K562 (cell line): ENCODE data around the gene TMEM179. TPM values are rescaled to one million over a fixed set of nuclear protein-coding genes. Genes with fewer than 3 reads are reported as not detected.
A peak's percentile ranks its signal among the peaks of the same experiment; 100 is the strongest.

Experiments used
- ATAC-seq: fragments of 200-7000 bp; cut with Tn5 transposase; 3 replicates; pipeline ENCODE4 v1.9.1; 2020; ENCODE audit warnings: moderate library complexity
- BruUV-seq: library from RNA; stranded (reverse); fragments of 400-500 nt; replicated peaks from 2 replicates; lab custom pipeline; 2021; lab: Mats Ljungman, UMichigan
- CTCF ChIA-PET: fragments of 300-600 bp; formaldehyde crosslinking; extraction: SDS; loops from one replicate; lab custom pipeline; 2021; ENCODE audit warnings: low intra/inter-chr PET ratio; lab: Yijun Ruan, JAX
- POLR2A ChIA-PET: fragments of 300-600, 350-650 bp; sonication (Branson Sonifier 250); formaldehyde crosslinking; extraction: SDS; loops from one replicate; lab custom pipeline; 2021; ENCODE audit warnings: antibody characterized with exemption, inconsistent platforms; lab: Yijun Ruan, JAX
- DNase-seq, 4 experiments: peaks; one replicate each; pipeline versions ENCODE4 v3.0.0 to v3.0.0-alpha.2; 2011 to 2018; ENCODE audit warnings: low spot score in 3 of 4, mixed read lengths in 3 of 4; ENCODE audit errors: extremely low read depth in 1 of 4
- FAIRE-seq: peaks from 2 replicates; lab custom pipeline; 2011; peaks lifted over from hg19 to GRCh38; lab: Jason Lieb, UNC
- H2AFZ ChIP-seq: 2 replicates; pipeline ENCODE4 v1.6.0; 2011; ENCODE audit warnings: low read depth, low read length, control low read depth, inconsistent platforms
- H3K27ac ChIP-seq: fragments of 200-600 bp; 3 replicates; pipeline ENCODE4 v1.8.0; 2011; ENCODE audit warnings: low read depth, mild to moderate bottlenecking, control low read depth, inconsistent platforms, low read length, moderate library complexity, mixed read lengths; ENCODE audit errors: extremely low read depth
- H3K27me3 ChIP-seq, 2 experiments: fragments of 300-600 bp in 1 of 2; 2 replicates in 1 of 2; 3 replicates in 1 of 2; pipeline versions ENCODE4 v1.6.0 to v1.8.0; 2011; ENCODE audit warnings: inconsistent platforms in 2 of 2, low read length in 2 of 2, mild to moderate bottlenecking in 1 of 2, mixed read lengths in 1 of 2, moderate library complexity in 1 of 2; ENCODE audit not compliant: control insufficient read depth in 2 of 2, insufficient read depth in 2 of 2
- H3K36me3 ChIP-seq: fragments of 300-600 bp; 3 replicates; pipeline ENCODE4 v1.8.0; 2011; ENCODE audit warnings: mild to moderate bottlenecking, low read length, inconsistent platforms; ENCODE audit not compliant: control insufficient read depth, insufficient read depth
- H3K4me1 ChIP-seq, 2 experiments: fragments of 200-600 bp in 1 of 2; replicated peaks in 1 of 2; 2 replicates in 1 of 2; 3 replicates in 1 of 2; pipeline versions ENCODE4 v1.5.1 to v1.8.0; 2011; ENCODE audit warnings: inconsistent platforms in 2 of 2, low read length in 2 of 2, mild to moderate bottlenecking in 1 of 2, mixed read lengths in 1 of 2, moderate library complexity in 1 of 2; ENCODE audit not compliant: control insufficient read depth in 2 of 2, insufficient read depth in 2 of 2
- H3K4me2 ChIP-seq: 2 replicates; pipeline ENCODE4 v1.6.1; 2011; ENCODE audit warnings: low read length, control low read depth, inconsistent platforms, mixed read lengths; ENCODE audit not compliant: insufficient read depth
- H3K4me3 ChIP-seq: fragments of 200-600 bp; sonication (generic), shearing (Covaris generic); 2 replicates; pipeline ENCODE4 v1.5.1; 2016; ENCODE audit warnings: control low read depth, inconsistent platforms
- H3K79me2 ChIP-seq: fragments of 200-600 bp; 3 replicates; pipeline ENCODE4 v1.8.0; 2011; ENCODE audit warnings: low read length, inconsistent platforms; ENCODE audit not compliant: control insufficient read depth, insufficient read depth
- H3K9ac ChIP-seq, 2 experiments: 2 replicates each; pipeline versions ENCODE4 v1.6.0 to v1.6.1; 2011; ENCODE audit warnings: low read depth in 2 of 2, low read length in 2 of 2, control low read depth in 1 of 2, inconsistent platforms in 1 of 2, mild to moderate bottlenecking in 1 of 2, mixed read lengths in 1 of 2; ENCODE audit not compliant: insufficient read depth in 1 of 2
- H3K9me1 ChIP-seq: one replicate; pipeline ENCODE4 v1.6.0; 2011; ENCODE audit warnings: inconsistent platforms, mild to moderate bottlenecking, low read length, moderate library complexity; ENCODE audit not compliant: control insufficient read depth, insufficient read depth
- H3K9me3 ChIP-seq: replicated peaks from 2 replicates; pipeline ENCODE4 v1.5.1; 2011; ENCODE audit warnings: low read depth, low read length, inconsistent platforms; ENCODE audit not compliant: control insufficient read depth, insufficient read depth
- H4K20me1 ChIP-seq: replicated peaks from 2 replicates; pipeline ENCODE4 v1.6.1; 2011; ENCODE audit warnings: low read length, inconsistent platforms, mixed read lengths; ENCODE audit not compliant: control insufficient read depth, insufficient read depth
- BRD9 ChIP-seq: fragments of 450-650 bp; IDR thresholded peaks from 2 replicates; pipeline ENCODE4 v1.6.1; 2018; ENCODE audit warnings: low read depth; ENCODE audit not compliant: partially characterized antibody
- E2F8 ChIP-seq: fragments of 450-650 bp; IDR thresholded peaks from 2 replicates; pipeline ENCODE4 v1.7.1; 2018; ENCODE audit warnings: mild to moderate bottlenecking, low read depth; ENCODE audit not compliant: partially characterized antibody
- EWSR1 ChIP-seq: fragments of 450-650 bp; IDR thresholded peaks from 2 replicates; pipeline ENCODE4 v1.6.1; 2018; ENCODE audit warnings: borderline replicate concordance, mild to moderate bottlenecking, low read depth, moderate library complexity; ENCODE audit not compliant: partially characterized antibody
- PHB ChIP-seq: fragments of 250-450 bp; sonication (Bioruptor Pico); IDR thresholded peaks from 2 replicates; pipeline ENCODE4 v1.5.0; 2021
- POLR2AphosphoS5 ChIP-seq: IDR thresholded peaks from 2 replicates; pipeline ENCODE4 v1.6.1; 2011; ENCODE audit warnings: mild to moderate bottlenecking, low read depth, low read length, moderate library complexity; ENCODE audit not compliant: control insufficient read depth, insufficient read depth
- RNF219 ChIP-seq: fragments of 250-450 bp; sonication (Bioruptor Pico); IDR thresholded peaks from 2 replicates; pipeline ENCODE4 v1.5.0; 2022; ENCODE audit warnings: mild to moderate bottlenecking
- TCF3 ChIP-seq: sonication (generic); formaldehyde crosslinking; IDR thresholded peaks from 2 replicates; pipeline ENCODE4 v1.4.0; 2020; ENCODE audit warnings: mild to moderate bottlenecking, missing genetic modification reagents
- VEZF1 ChIP-seq: fragments of 200-800 bp; sonication (Bioruptor generic); IDR thresholded peaks from 2 replicates; pipeline ENCODE4 v1.6.1; 2017; ENCODE audit warnings: missing genetic modification characterization, missing compliant biosample characterization
- ZFX ChIP-seq: sonication (generic); formaldehyde crosslinking; IDR thresholded peaks from 2 replicates; pipeline ENCODE4 v1.8.0; 2022; ENCODE audit warnings: mild to moderate bottlenecking, missing genetic modification reagents, moderate library complexity
- ZNF311 ChIP-seq: fragments of 250-450 bp; sonication (Bioruptor Pico); IDR thresholded peaks from 2 replicates; pipeline ENCODE4 v1.4.0; 2020; ENCODE audit warnings: mild to moderate bottlenecking, moderate library complexity
- WGBS: fragments of 100-300 bp; shearing (Covaris generic); methylation state at CpG from one replicate; pipeline ENCODE4 v1.1.6; 2016; ENCODE audit warnings: low coverage, mixed read lengths; ENCODE audit not compliant: insufficient coverage; ENCODE audit errors: missing lambda C conversion rate; 5-methylcytosine and 5-hydroxymethylcytosine counted together
- in situ Hi-C: fragments of 300-500 bp; cut with MboI; formaldehyde crosslinking; loops from 4 replicates; pipeline ENCODE4 v1.15.0; 2018; ENCODE audit warnings: inconsistent platforms, mixed read lengths
- intact Hi-C: fragments of 100-400 bp; cut with micrococcal nuclease; formaldehyde crosslinking; loops from 2 replicates; pipeline ENCODE4 v1.14.2; 2022
- polyA plus RNA-seq, 8 experiments: library from polyadenylated mRNA; depleted of rRNA in 4 of 8; stranded (reverse) in 5 of 8; unstranded in 3 of 8; fragments of >200 nt; fragmentation: Nextera tagmentation in 2 of 8; fragmentation: Illumina TruSeq in 1 of 8; extraction: Ambion mirVana in 2 of 8; extraction: Trizol in 1 of 8; gene quantifications; 2 replicates each; pipeline versions ENCODE4 v1.2.1 to v1.2.3, GENCODE V29; 2011 to 2014; ENCODE audit warnings: inconsistent platforms in 1 of 8, missing spikeins in 1 of 8
- total RNA-seq, 7 experiments: library from RNA; depleted of rRNA in 6 of 7; stranded (reverse); fragments of >200 nt in 6 of 7; fragmentation: Illumina TruSeq in 2 of 7; extraction: Trizol in 2 of 7; gene quantifications; 2 replicates each; pipeline versions ENCODE4 v1.2.1 to v1.2.3, GENCODE V29; 2011 to 2021; ENCODE audit warnings: low replicate concordance in 1 of 7
- TF ChIP-seq, protein P1 (sequence below): sonication (generic); formaldehyde crosslinking; IDR thresholded peaks from 2 replicates; pipeline ENCODE4 v1.8.0; 2022; ENCODE audit warnings: mild to moderate bottlenecking, low read depth, missing genetic modification reagents

TMEM179 gene
- total and polyA plus RNA-seq, 9 of the 15 experiments (the other 6 are each of a cell fraction or from before 2014, with no cell fraction given) = not detected

DNA sequence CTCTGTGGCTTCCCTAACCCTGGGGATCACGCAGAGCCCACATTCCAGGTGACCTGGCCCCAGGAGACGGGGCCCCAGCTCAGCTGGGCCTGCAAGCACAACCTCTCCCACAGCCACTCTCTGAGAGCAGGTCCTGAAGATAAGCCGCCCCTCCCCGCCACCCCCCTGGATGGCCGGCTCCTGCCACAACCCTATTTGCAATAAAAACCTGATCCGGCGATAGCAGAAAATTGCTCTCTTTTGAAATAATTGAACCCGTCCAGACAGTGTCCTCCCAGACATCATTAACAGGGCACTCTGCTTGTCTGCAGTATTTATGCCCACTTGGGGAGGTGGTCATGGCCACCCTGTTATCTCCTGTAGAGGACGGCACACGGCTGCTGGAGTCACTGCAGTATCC is 20.0 kb downstream of the TMEM179 start:
- in situ Hi-C loops = no loop called here
- BruUV-seq = no TSS peak
- H3K4me3 ChIP-seq = no peak overlapping the region
- no peak overlapping the region for H3K4me2 ChIP-seq
- intact Hi-C loops = no loop called here
- no peak overlapping the region for H2AFZ ChIP-seq
- H3K79me2 ChIP-seq = no peaks in the 10 kb centered on the region
- ATAC-seq = no peak
- H3K27ac ChIP-seq = no peak overlapping the region
- peaks cover 7 to 32% of the 10 kb centered on the region in 2 experiments; a peak in 3 of 5 replicates for H3K27me3 ChIP-seq
- DNase-seq = no peak
- H3K9me3 ChIP-seq = no peaks in the 10 kb centered on the region
- peaks cover 15 to 65% of the 10 kb centered on the region in 2 experiments for H3K4me1 ChIP-seq
- 5% methylated on average over 10 of the region's 10 CpGs for WGBS
- no peaks in the 10 kb centered on the region for H3K9me1 ChIP-seq
- H3K9ac ChIP-seq = no peak overlapping the region
- POLR2A ChIA-PET = no interaction called here
- CTCF ChIA-PET = no interaction called here
- FAIRE-seq = no peak
- no peaks in the 10 kb centered on the region for H4K20me1 ChIP-seq
- TF ChIP-seq EWSR1 (no peak), ZFX (CRISPR knock-in tag) (0 out of 2 replicates have a peak, but pooled peaks have one; percentile 21), ZNF311 (CRISPR knock-in tag) (no peak), POLR2AphosphoS5 (no peak), E2F8 (no peak), VEZF1 (CRISPR knock-in tag) (peak; percentile 39; the same call in 1 of the 2 replicates), TCF3 (CRISPR knock-in tag) (no peak), PHB (CRISPR knock-in tag) (no peak), BRD9 (no peak), RNF219 (CRISPR knock-in tag) (no peak)
- TF ChIP-seq, protein P1, sequence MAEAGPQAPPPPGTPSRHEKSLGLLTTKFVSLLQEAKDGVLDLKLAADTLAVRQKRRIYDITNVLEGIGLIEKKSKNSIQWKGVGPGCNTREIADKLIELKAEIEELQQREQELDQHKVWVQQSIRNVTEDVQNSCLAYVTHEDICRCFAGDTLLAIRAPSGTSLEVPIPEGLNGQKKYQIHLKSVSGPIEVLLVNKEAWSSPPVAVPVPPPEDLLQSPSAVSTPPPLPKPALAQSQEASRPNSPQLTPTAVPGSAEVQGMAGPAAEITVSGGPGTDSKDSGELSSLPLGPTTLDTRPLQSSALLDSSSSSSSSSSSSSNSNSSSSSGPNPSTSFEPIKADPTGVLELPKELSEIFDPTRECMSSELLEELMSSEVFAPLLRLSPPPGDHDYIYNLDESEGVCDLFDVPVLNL (CRISPR knock-in tag) = no peak
- no peaks in the 10 kb centered on the region for H3K36me3 ChIP-seq
